LNCaP clone FGC (cell line): ENCODE measurements around the gene AOX1.

ENCODE experiments used
- DNase-seq: peaks from one replicate; pipeline ENCODE4 v3.0.0-alpha.2; 2011; ENCODE audit warnings: low read depth
- H3K4me3 ChIP-seq: 2 replicates; pipeline ENCODE4 v1.5.1; 2011; ENCODE audit warnings: mild to moderate bottlenecking, low read depth, low read length, control low read depth
- CTCF ChIP-seq: IDR thresholded peaks from 2 replicates; pipeline ENCODE4 v1.5.1; 2012; ENCODE audit warnings: mild to moderate bottlenecking; ENCODE audit not compliant: control insufficient read depth, insufficient read depth; ENCODE audit errors: extremely low read depth

Gene AOX1

GRCh38 chr2:200613692-200614091, 27.9 kb downstream of the AOX1 start:
- no peak for DNase-seq
- no peak overlapping the region for H3K4me3 ChIP-seq
- no peak for TF ChIP-seq CTCF

GRCh38 chr2:200614249-200614648, 28.4 kb downstream of the AOX1 start:
- no peak for TF ChIP-seq CTCF
- no peak for DNase-seq
- no peak overlapping the region for H3K4me3 ChIP-seq

GRCh38 chr2:200615247-200615646, 29.4 kb downstream of the AOX1 start:
- H3K4me3 ChIP-seq: no peak overlapping the region
- no peak for TF ChIP-seq CTCF
- DNase-seq: no peak

GRCh38 chr2:200616193-200616592, 30.4 kb downstream of the AOX1 start:
- no peak for DNase-seq

GRCh38 chr2:200616656-200617055, 30.8 kb downstream of the AOX1 start:
- no peak for DNase-seq
- no peak for TF ChIP-seq CTCF

More at GRCh38 chr2:200616193-200616592, 30.4 kb downstream of the AOX1 start:
- no peak overlapping the region for H3K4me3 ChIP-seq
- TF ChIP-seq CTCF: no peak

GRCh38 chr2:200617156-200618053, 31.6 kb downstream of the AOX1 start:
- no peak for DNase-seq
- H3K4me3 ChIP-seq: no peak overlapping the region
- no peak for TF ChIP-seq CTCF

More at GRCh38 chr2:200616656-200617055, 30.8 kb downstream of the AOX1 start:
- no peak overlapping the region for H3K4me3 ChIP-seq

- no peak for DNase-seq
- H3K4me3 ChIP-seq: no peak overlapping the region
- TF ChIP-seq CTCF: no peak
Observed at GRCh38 chr2:200618054-200618419, 32.2 kb downstream of the AOX1 start.
